HEK293 (cell line): ENCODE measurements around the gene BMPR1A.

Experiments
- CTCF ChIA-PET: fragments of 350-600 bp; formaldehyde crosslinking; extraction: SDS; loops from one replicate; lab custom pipeline; 2021; ENCODE audit warnings: antibody characterized with exemption; lab: Yijun Ruan, JAX
- POLR2A ChIA-PET: fragments of 300-600 bp; formaldehyde crosslinking; extraction: SDS; loops from one replicate; lab custom pipeline; 2020; ENCODE audit warnings: antibody characterized with exemption, inconsistent platforms; lab: Yijun Ruan, JAX
- H3K27ac ChIP-seq: fragments of 200-500 bp; sonication (Bioruptor generic); 2 replicates; pipeline ENCODE4 v1.5.1; 2014; ENCODE audit warnings: low read depth, low read length, control low read depth, inconsistent platforms; ENCODE audit errors: extremely low read depth
- H3K36me3 ChIP-seq, 2 experiments: fragments of 200-500 bp in 1 of 2; sonication (Bioruptor generic) in 1 of 2; 1 replicate in 1 of 2; 2 replicates in 1 of 2; pipeline ENCODE4 v1.5.1; 2014 to 2017; ENCODE audit warnings: inconsistent platforms in 2 of 2, low read length in 2 of 2; ENCODE audit not compliant: control insufficient read depth in 2 of 2, insufficient read depth in 1 of 2
- H3K4me1 ChIP-seq: fragments of 200-500 bp; sonication (Bioruptor generic); 2 replicates; pipeline ENCODE4 v1.5.1; 2014; ENCODE audit warnings: mild to moderate bottlenecking, low read length, inconsistent platforms; ENCODE audit not compliant: control insufficient read depth, insufficient read depth
- H3K4me3 ChIP-seq: 2 replicates; pipeline ENCODE4 v1.5.1; 2011; ENCODE audit warnings: low read depth, mild to moderate bottlenecking, control low read depth, low read length, moderate library complexity
- H3K9me3 ChIP-seq: fragments of 200-500 bp; sonication (Bioruptor generic); 2 replicates; pipeline ENCODE4 v1.5.1; 2014; ENCODE audit warnings: low read depth, low read length, inconsistent platforms; ENCODE audit not compliant: control insufficient read depth, insufficient read depth
- EGR2 ChIP-seq: fragments of 450-650 bp; formaldehyde crosslinking; IDR thresholded peaks from 2 replicates; pipeline ENCODE4 v1.5.1; 2016; ENCODE audit warnings: low read depth, missing biosample characterization, missing genetic modification characterization
- GFI1B ChIP-seq: fragments of 450-650 bp; formaldehyde crosslinking; IDR thresholded peaks from 2 replicates; pipeline ENCODE4 v1.5.1; 2016; ENCODE audit warnings: missing biosample characterization, missing genetic modification characterization
- GLIS1 ChIP-seq: fragments of 450-650 bp; formaldehyde crosslinking; IDR thresholded peaks from 2 replicates; pipeline ENCODE4 v1.5.1; 2016; ENCODE audit warnings: missing biosample characterization, missing genetic modification characterization
- ZFP69B ChIP-seq: fragments of 450-650 bp; formaldehyde crosslinking; IDR thresholded peaks from 2 replicates; pipeline ENCODE4 v1.5.1; 2016; ENCODE audit warnings: missing biosample characterization, missing genetic modification characterization
- ZNF121 ChIP-seq: fragments of 450-650 bp; formaldehyde crosslinking; IDR thresholded peaks from 2 replicates; pipeline ENCODE4 v1.5.1; 2016; ENCODE audit warnings: missing biosample characterization, missing genetic modification characterization
- ZNF16 ChIP-seq: fragments of 450-650 bp; formaldehyde crosslinking; IDR thresholded peaks from 2 replicates; pipeline ENCODE4 v1.5.1; 2016; ENCODE audit warnings: low read depth, missing biosample characterization, missing genetic modification characterization
- ZNF2 ChIP-seq: fragments of 450-650 bp; formaldehyde crosslinking; IDR thresholded peaks from 2 replicates; pipeline ENCODE4 v1.5.1; 2016; ENCODE audit warnings: missing biosample characterization, missing genetic modification characterization
- ZNF202 ChIP-seq: fragments of 450-650 bp; formaldehyde crosslinking; IDR thresholded peaks from 2 replicates; pipeline ENCODE4 v1.5.1; 2016; ENCODE audit warnings: missing biosample characterization, missing genetic modification characterization, borderline replicate concordance
- ZNF221 ChIP-seq: fragments of 450-650 bp; formaldehyde crosslinking; IDR thresholded peaks from 2 replicates; pipeline ENCODE4 v1.5.1; 2017; ENCODE audit warnings: missing biosample characterization, missing genetic modification characterization, borderline replicate concordance
- ZNF239 ChIP-seq: fragments of 450-650 bp; formaldehyde crosslinking; IDR thresholded peaks from 2 replicates; pipeline ENCODE4 v1.5.1; 2016; ENCODE audit warnings: missing biosample characterization, missing genetic modification characterization
- ZNF341 ChIP-seq: fragments of 450-650 bp; formaldehyde crosslinking; IDR thresholded peaks from 2 replicates; pipeline ENCODE4; 2016; ENCODE audit warnings: low read depth, missing biosample characterization, missing genetic modification characterization
- ZNF394 ChIP-seq: fragments of 450-650 bp; formaldehyde crosslinking; IDR thresholded peaks from 2 replicates; pipeline ENCODE4 v1.5.1; 2016; ENCODE audit warnings: missing biosample characterization, missing genetic modification characterization, mild to moderate bottlenecking, moderate library complexity, borderline replicate concordance
- ZNF416 ChIP-seq: fragments of 450-650 bp; formaldehyde crosslinking; IDR thresholded peaks from 2 replicates; pipeline ENCODE4 v1.5.1; 2016; ENCODE audit warnings: missing biosample characterization, missing genetic modification characterization
- ZNF426 ChIP-seq: fragments of 450-650 bp; formaldehyde crosslinking; IDR thresholded peaks from 2 replicates; pipeline ENCODE4 v1.5.1; 2017; ENCODE audit warnings: missing biosample characterization, missing genetic modification characterization, mild to moderate bottlenecking, inconsistent platforms, moderate library complexity
- ZNF473 ChIP-seq: fragments of 450-650 bp; formaldehyde crosslinking; IDR thresholded peaks from 2 replicates; pipeline ENCODE4 v1.5.1; 2017; ENCODE audit warnings: missing biosample characterization, missing genetic modification characterization
- ZNF510 ChIP-seq: fragments of 450-650 bp; formaldehyde crosslinking; IDR thresholded peaks from 2 replicates; pipeline ENCODE4 v1.5.1; 2018; ENCODE audit warnings: mild to moderate bottlenecking, missing genetic modification characterization, missing biosample characterization; ENCODE audit not compliant: insufficient replicate concordance
- ZNF558 ChIP-seq: fragments of 450-650 bp; formaldehyde crosslinking; IDR thresholded peaks from 2 replicates; pipeline ENCODE4 v1.5.1; 2016; ENCODE audit warnings: missing biosample characterization, missing genetic modification characterization
- ZNF560 ChIP-seq: fragments of 450-650 bp; formaldehyde crosslinking; IDR thresholded peaks from 2 replicates; pipeline ENCODE4 v1.5.1; 2017; ENCODE audit warnings: missing biosample characterization, missing genetic modification characterization, borderline replicate concordance
- ZNF660 ChIP-seq: fragments of 450-650 bp; IDR thresholded peaks from 2 replicates; pipeline ENCODE4 v1.5.1; 2018; ENCODE audit warnings: missing biosample characterization, mild to moderate bottlenecking, missing genetic modification characterization
- TF ChIP-seq, protein P1 (sequence below): fragments of 450-650 bp; formaldehyde crosslinking; IDR thresholded peaks from 2 replicates; pipeline ENCODE4 v1.5.1; 2017; ENCODE audit warnings: missing biosample characterization, missing genetic modification characterization
- TF ChIP-seq, protein P2 (sequence below): fragments of 450-650 bp; formaldehyde crosslinking; IDR thresholded peaks from 2 replicates; pipeline ENCODE4 v1.5.1; 2016; ENCODE audit warnings: missing biosample characterization, missing genetic modification characterization
- TF ChIP-seq, protein P3 (sequence below): fragments of 450-650 bp; formaldehyde crosslinking; IDR thresholded peaks from 2 replicates; pipeline ENCODE4 v1.5.1; 2016; ENCODE audit warnings: missing biosample characterization, missing genetic modification characterization
- TF ChIP-seq, protein P4 (sequence below): fragments of 450-650 bp; formaldehyde crosslinking; IDR thresholded peaks from 2 replicates; pipeline ENCODE4 v1.5.1; 2016; ENCODE audit warnings: missing biosample characterization, missing genetic modification characterization, borderline replicate concordance
- TF ChIP-seq, protein P5 (sequence below): fragments of 450-650 bp; IDR thresholded peaks from 2 replicates; pipeline ENCODE4 v1.5.1; 2018; ENCODE audit warnings: missing biosample characterization, mild to moderate bottlenecking, missing genetic modification characterization

The BMPR1A gene

DNA sequence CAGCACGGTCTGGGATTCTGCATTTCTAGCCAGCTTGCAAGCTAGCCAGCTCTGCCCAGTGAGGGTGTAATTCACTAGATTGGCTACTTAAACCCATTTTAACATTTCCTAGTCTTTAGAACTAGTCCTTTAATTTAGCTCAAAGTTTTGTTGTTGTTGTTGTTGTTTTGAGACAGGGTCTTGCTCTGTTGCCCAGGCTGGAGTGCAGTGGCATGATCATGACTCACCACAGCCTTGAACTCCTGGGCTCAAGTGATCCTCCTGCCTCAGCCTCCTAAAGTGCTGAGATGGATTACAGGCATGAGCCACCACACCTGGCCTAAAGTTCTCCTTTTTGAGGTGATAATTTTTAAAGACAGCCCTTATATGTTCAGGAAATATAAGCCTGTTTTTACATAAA, 94.1 kb downstream of the BMPR1A start:
- no peak overlapping the region for H3K27ac ChIP-seq
- POLR2A ChIA-PET: no interaction called here
- CTCF ChIA-PET: no interaction called here

DNA sequence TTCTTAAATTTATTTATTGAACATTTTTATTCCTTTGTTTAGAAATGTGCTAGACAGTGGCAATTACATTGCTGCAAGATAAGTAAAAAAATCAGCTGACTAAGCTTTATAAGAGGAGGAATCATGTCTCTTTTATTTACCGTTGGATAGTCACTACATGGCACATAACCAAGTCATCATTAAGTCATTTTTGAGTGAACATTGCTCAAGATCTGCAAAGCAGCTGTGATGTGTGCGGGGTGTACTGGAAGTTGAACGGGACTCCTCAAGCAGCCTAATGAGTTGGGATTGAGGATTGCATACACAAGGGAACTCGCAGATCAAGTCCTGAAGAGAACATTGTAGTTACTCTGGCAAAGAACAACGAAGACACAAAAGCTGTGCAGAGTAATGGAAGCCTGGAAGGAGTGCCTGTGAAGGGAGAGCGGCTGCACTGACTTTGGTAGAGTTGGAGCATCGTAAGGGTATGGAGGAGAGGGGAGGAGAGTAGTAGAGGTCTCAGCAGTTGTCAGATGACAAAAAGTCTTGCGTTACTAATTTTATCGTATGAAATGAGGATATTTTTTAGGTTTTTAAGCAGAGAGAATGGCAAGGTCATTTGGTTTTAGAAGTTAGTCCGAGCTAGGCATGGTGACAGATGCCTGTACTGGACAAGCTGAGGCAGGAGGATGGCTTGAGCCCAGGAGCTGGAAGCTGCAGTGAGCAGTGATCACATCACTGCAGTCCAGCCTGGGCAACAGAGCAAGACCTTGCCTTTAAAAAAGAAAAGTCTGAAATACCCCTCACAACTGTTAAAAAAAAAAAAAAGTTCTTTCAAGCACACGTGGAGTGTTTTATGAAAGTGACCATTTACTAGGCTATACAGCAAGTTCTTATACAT, 95.1 kb downstream of the BMPR1A start:
- POLR2A ChIA-PET: no interaction called here
- H3K9me3 ChIP-seq: no peaks in the 10 kb centered on the region
- CTCF ChIA-PET: interaction anchor here (0.6 kb wide), 1 partner anchor 243 kb away, joined by 3 read pairs; no protein-coding TSS in a partner anchor
- no peak for TF ChIP-seq GLIS1
- TF ChIP-seq ZNF426: no peak
- TF ChIP-seq ZNF660: no peak
- TF ChIP-seq ZNF221 (tag by site-specific recombination): no peak
- no peak for TF ChIP-seq ZNF239 (tag by site-specific recombination)
- no peak for TF ChIP-seq ZNF16 (tag by site-specific recombination)
- TF ChIP-seq ZNF510 (tag by site-specific recombination): no peak
- TF ChIP-seq ZNF394 (tag by site-specific recombination): no peak
- no peak for TF ChIP-seq ZNF473
- TF ChIP-seq ZNF2: no peak
- no peak for TF ChIP-seq GFI1B (tag by site-specific recombination)
- TF ChIP-seq, protein P1, sequence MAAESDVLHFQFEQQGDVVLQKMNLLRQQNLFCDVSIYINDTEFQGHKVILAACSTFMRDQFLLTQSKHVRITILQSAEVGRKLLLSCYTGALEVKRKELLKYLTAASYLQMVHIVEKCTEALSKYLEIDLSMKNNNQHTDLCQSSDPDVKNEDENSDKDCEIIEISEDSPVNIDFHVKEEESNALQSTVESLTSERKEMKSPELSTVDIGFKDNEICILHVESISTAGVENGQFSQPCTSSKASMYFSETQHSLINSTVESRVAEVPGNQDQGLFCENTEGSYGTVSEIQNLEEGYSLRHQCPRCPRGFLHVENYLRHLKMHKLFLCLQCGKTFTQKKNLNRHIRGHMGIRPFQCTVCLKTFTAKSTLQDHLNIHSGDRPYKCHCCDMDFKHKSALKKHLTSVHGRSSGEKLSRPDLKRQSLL (tag by site-specific recombination): no peak
- TF ChIP-seq, protein P2, sequence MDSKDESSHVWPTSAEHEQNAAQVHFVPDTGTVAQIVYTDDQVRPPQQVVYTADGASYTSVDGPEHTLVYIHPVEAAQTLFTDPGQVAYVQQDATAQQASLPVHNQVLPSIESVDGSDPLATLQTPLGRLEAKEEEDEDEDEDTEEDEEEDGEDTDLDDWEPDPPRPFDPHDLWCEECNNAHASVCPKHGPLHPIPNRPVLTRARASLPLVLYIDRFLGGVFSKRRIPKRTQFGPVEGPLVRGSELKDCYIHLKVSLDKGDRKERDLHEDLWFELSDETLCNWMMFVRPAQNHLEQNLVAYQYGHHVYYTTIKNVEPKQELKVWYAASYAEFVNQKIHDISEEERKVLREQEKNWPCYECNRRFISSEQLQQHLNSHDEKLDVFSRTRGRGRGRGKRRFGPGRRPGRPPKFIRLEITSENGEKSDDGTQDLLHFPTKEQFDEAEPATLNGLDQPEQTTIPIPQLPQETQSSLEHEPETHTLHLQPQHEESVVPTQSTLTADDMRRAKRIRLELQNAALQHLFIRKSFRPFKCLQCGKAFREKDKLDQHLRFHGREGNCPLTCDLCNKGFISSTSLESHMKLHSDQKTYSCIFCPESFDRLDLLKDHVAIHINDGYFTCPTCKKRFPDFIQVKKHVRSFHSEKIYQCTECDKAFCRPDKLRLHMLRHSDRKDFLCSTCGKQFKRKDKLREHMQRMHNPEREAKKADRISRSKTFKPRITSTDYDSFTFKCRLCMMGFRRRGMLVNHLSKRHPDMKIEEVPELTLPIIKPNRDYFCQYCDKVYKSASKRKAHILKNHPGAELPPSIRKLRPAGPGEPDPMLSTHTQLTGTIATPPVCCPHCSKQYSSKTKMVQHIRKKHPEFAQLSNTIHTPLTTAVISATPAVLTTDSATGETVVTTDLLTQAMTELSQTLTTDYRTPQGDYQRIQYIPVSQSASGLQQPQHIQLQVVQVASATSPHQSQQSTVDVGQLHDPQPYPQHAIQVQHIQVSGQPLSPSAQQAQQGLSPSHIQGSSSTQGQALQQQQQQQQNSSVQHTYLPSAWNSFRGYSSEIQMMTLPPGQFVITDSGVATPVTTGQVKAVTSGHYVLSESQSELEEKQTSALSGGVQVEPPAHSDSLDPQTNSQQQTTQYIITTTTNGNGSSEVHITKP (tag by site-specific recombination): no peak
- TF ChIP-seq, protein P3, sequence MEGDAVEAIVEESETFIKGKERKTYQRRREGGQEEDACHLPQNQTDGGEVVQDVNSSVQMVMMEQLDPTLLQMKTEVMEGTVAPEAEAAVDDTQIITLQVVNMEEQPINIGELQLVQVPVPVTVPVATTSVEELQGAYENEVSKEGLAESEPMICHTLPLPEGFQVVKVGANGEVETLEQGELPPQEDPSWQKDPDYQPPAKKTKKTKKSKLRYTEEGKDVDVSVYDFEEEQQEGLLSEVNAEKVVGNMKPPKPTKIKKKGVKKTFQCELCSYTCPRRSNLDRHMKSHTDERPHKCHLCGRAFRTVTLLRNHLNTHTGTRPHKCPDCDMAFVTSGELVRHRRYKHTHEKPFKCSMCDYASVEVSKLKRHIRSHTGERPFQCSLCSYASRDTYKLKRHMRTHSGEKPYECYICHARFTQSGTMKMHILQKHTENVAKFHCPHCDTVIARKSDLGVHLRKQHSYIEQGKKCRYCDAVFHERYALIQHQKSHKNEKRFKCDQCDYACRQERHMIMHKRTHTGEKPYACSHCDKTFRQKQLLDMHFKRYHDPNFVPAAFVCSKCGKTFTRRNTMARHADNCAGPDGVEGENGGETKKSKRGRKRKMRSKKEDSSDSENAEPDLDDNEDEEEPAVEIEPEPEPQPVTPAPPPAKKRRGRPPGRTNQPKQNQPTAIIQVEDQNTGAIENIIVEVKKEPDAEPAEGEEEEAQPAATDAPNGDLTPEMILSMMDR (tag by site-specific recombination): no peak
- TF ChIP-seq EGR2 (tag by site-specific recombination): no peak
- TF ChIP-seq ZNF560: no peak
- no peak for TF ChIP-seq ZNF341 (tag by site-specific recombination)
- no peak overlapping the region for H3K27ac ChIP-seq
- H3K4me1 ChIP-seq: no peaks in the 10 kb centered on the region
- H3K36me3 ChIP-seq: peaks cover 7 to 12% of the 10 kb centered on the region in 2 experiments
- H3K4me3 ChIP-seq: no peak overlapping the region

More for the DNA sequence above, 94.1 kb downstream of the BMPR1A start:
- H3K36me3 ChIP-seq: peaks cover 7 to 13% of the 10 kb centered on the region in 2 experiments
- no peaks in the 10 kb centered on the region for H3K4me1 ChIP-seq
- TF ChIP-seq ZNF202 (no peak), ZNF121 (tag by site-specific recombination) (0 out of 2 replicates have a peak, but pooled peaks have one; percentile 41), ZNF558 (no peak), ZNF416 (tag by site-specific recombination) (no peak), ZFP69B (no peak)
- TF ChIP-seq, protein P4, sequence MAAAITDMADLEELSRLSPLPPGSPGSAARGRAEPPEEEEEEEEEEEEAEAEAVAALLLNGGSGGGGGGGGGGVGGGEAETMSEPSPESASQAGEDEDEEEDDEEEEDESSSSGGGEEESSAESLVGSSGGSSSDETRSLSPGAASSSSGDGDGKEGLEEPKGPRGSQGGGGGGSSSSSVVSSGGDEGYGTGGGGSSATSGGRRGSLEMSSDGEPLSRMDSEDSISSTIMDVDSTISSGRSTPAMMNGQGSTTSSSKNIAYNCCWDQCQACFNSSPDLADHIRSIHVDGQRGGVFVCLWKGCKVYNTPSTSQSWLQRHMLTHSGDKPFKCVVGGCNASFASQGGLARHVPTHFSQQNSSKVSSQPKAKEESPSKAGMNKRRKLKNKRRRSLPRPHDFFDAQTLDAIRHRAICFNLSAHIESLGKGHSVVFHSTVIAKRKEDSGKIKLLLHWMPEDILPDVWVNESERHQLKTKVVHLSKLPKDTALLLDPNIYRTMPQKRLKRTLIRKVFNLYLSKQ (tag by site-specific recombination): no peak
- TF ChIP-seq, protein P5, sequence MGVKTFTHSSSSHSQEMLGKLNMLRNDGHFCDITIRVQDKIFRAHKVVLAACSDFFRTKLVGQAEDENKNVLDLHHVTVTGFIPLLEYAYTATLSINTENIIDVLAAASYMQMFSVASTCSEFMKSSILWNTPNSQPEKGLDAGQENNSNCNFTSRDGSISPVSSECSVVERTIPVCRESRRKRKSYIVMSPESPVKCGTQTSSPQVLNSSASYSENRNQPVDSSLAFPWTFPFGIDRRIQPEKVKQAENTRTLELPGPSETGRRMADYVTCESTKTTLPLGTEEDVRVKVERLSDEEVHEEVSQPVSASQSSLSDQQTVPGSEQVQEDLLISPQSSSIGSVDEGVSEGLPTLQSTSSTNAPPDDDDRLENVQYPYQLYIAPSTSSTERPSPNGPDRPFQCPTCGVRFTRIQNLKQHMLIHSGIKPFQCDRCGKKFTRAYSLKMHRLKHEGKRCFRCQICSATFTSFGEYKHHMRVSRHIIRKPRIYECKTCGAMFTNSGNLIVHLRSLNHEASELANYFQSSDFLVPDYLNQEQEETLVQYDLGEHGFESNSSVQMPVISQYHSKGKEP (tag by site-specific recombination): no peak
- H3K4me3 ChIP-seq: no peak overlapping the region
- no peaks in the 10 kb centered on the region for H3K9me3 ChIP-seq
